ENCODE data around the gene TSPOAP1. TPM values are rescaled to one million over a fixed set of nuclear protein-coding genes. Genes with fewer than 3 reads are reported as not detected.

TSPOAP1 gene
- total RNA-seq, 1 donor from 2014 or later, result 22.3 TPM

- Mint-ChIP-seq H3K4me3 (ENCODE audit: low read depth) (no peak overlapping the region), H3K27ac (no peak overlapping the region), H3K27me3 (ENCODE audit: low read depth) (no peaks in the 10 kb centered on the region), H3K36me3 (ENCODE audit: low read depth) (no peaks in the 10 kb centered on the region), H3K4me1 (ENCODE audit: low read depth) (peaks cover 2% of the 10 kb centered on the region), H3K9me3 (no peaks in the 10 kb centered on the region)
- no peak for DNase-seq (ENCODE audit: low spot score)
- intact Hi-C loops (cut with micrococcal nuclease), result no loop called here
Observed at GRCh38 chr17:58272367-58273280, 56.0 kb downstream of the TSPOAP1 start.

- H3K9me3 Mint-ChIP-seq, result no peaks in the 10 kb centered on the region
- peaks cover 2% of the 10 kb centered on the region for H3K27me3 Mint-ChIP-seq (ENCODE audit: low read depth)
- H3K4me3 Mint-ChIP-seq (ENCODE audit: low read depth), result no peak overlapping the region
- no peaks in the 10 kb centered on the region for H3K36me3 Mint-ChIP-seq (ENCODE audit: low read depth)
- peaks cover 2% of the 10 kb centered on the region for H3K4me1 Mint-ChIP-seq (ENCODE audit: low read depth)
- DNase-seq (ENCODE audit: low spot score), result no peak
- no peak overlapping the region for H3K27ac Mint-ChIP-seq
- intact Hi-C loops (cut with micrococcal nuclease), result no loop called here
Observed at GRCh38 chr17:58271216-58271931, 57.2 kb downstream of the TSPOAP1 start.

GRCh38 chr17:58270476-58271215 is 57.9 kb downstream of the TSPOAP1 start:
- Mint-ChIP-seq H3K4me3 (ENCODE audit: low read depth) (no peak overlapping the region), H3K27ac (no peak overlapping the region), H3K4me1 (ENCODE audit: low read depth) (peaks cover 2% of the 10 kb centered on the region), H3K27me3 (ENCODE audit: low read depth) (peaks cover 6% of the 10 kb centered on the region), H3K36me3 (ENCODE audit: low read depth) (no peaks in the 10 kb centered on the region), H3K9me3 (no peaks in the 10 kb centered on the region)
- DNase-seq (ENCODE audit: low spot score), result no peak
- intact Hi-C loops (cut with micrococcal nuclease), result no loop called here

GRCh38 chr17:58269557-58270291 is 58.9 kb downstream of the TSPOAP1 start:
- no peak overlapping the region for H3K27ac Mint-ChIP-seq
- DNase-seq (ENCODE audit: low spot score), result no peak
- intact Hi-C loops (cut with micrococcal nuclease), result no loop called here

GRCh38 chr17:58268774-58269556 is 59.6 kb downstream of the TSPOAP1 start:
- Mint-ChIP-seq H3K4me3 (ENCODE audit: low read depth) (no peak overlapping the region), H3K4me1 (ENCODE audit: low read depth) (peaks cover 2% of the 10 kb centered on the region), H3K27me3 (ENCODE audit: low read depth) (peaks cover 18% of the 10 kb centered on the region), H3K9me3 (no peaks in the 10 kb centered on the region), H3K36me3 (ENCODE audit: low read depth) (no peaks in the 10 kb centered on the region), H3K27ac (no peak overlapping the region)
- intact Hi-C loops (cut with micrococcal nuclease), result no loop called here
- DNase-seq (ENCODE audit: low spot score), result no peak

More at GRCh38 chr17:58269557-58270291, 58.9 kb downstream of the TSPOAP1 start:
- H3K36me3 Mint-ChIP-seq (ENCODE audit: low read depth), result no peaks in the 10 kb centered on the region
- peaks cover 11% of the 10 kb centered on the region for H3K27me3 Mint-ChIP-seq (ENCODE audit: low read depth)
- no peak overlapping the region for H3K4me3 Mint-ChIP-seq (ENCODE audit: low read depth)
- no peaks in the 10 kb centered on the region for H3K9me3 Mint-ChIP-seq
- peaks cover 2% of the 10 kb centered on the region for H3K4me1 Mint-ChIP-seq (ENCODE audit: low read depth)

- DNase-seq (ENCODE audit: low spot score), result no peak
- H3K4me1 Mint-ChIP-seq (ENCODE audit: low read depth), result peaks cover under 1% of the 10 kb centered on the region
- intact Hi-C loops (cut with micrococcal nuclease), result no loop called here
Observed at GRCh38 chr17:58268326-58268725, 60.3 kb downstream of the TSPOAP1 start.

GRCh38 chr17:58267347-58268324 is 61.0 kb downstream of the TSPOAP1 start:
- no peak overlapping the region for H3K27ac Mint-ChIP-seq
- no peak overlapping the region for H3K4me3 Mint-ChIP-seq (ENCODE audit: low read depth)
- no peaks in the 10 kb centered on the region for H3K4me1 Mint-ChIP-seq (ENCODE audit: low read depth)
- no peak for DNase-seq (ENCODE audit: low spot score)
- peaks cover 30% of the 10 kb centered on the region for H3K27me3 Mint-ChIP-seq (ENCODE audit: low read depth)
- intact Hi-C loops (cut with micrococcal nuclease), result no loop called here
- H3K36me3 Mint-ChIP-seq (ENCODE audit: low read depth), result no peaks in the 10 kb centered on the region
- no peaks in the 10 kb centered on the region for H3K9me3 Mint-ChIP-seq

More at GRCh38 chr17:58268326-58268725, 60.3 kb downstream of the TSPOAP1 start:
- Mint-ChIP-seq H3K9me3 (no peaks in the 10 kb centered on the region), H3K27me3 (ENCODE audit: low read depth) (peaks cover 23% of the 10 kb centered on the region), H3K36me3 (ENCODE audit: low read depth) (no peaks in the 10 kb centered on the region), H3K27ac (no peak overlapping the region), H3K4me3 (ENCODE audit: low read depth) (no peak overlapping the region)

- H3K27me3 Mint-ChIP-seq (ENCODE audit: low read depth), result peaks cover 42% of the 10 kb centered on the region
- H3K27ac Mint-ChIP-seq, result no peak overlapping the region
- H3K4me3 Mint-ChIP-seq (ENCODE audit: low read depth), result no peak overlapping the region
- H3K9me3 Mint-ChIP-seq, result no peaks in the 10 kb centered on the region
- intact Hi-C loops (cut with micrococcal nuclease), result no loop called here
- no peak for DNase-seq (ENCODE audit: low spot score)
- H3K4me1 Mint-ChIP-seq (ENCODE audit: low read depth), result no peaks in the 10 kb centered on the region
- H3K36me3 Mint-ChIP-seq (ENCODE audit: low read depth), result no peaks in the 10 kb centered on the region
Observed at GRCh38 chr17:58265902-58266875, 62.4 kb downstream of the TSPOAP1 start.

GRCh38 chr17:58265271-58265670 is 63.3 kb downstream of the TSPOAP1 start:
- Mint-ChIP-seq H3K4me3 (ENCODE audit: low read depth) (no peak overlapping the region), H3K4me1 (ENCODE audit: low read depth) (no peaks in the 10 kb centered on the region), H3K27me3 (ENCODE audit: low read depth) (peaks cover 51% of the 10 kb centered on the region), H3K9me3 (no peaks in the 10 kb centered on the region), H3K36me3 (ENCODE audit: low read depth) (no peaks in the 10 kb centered on the region), H3K27ac (no peak overlapping the region)
- intact Hi-C loops (cut with micrococcal nuclease), result no loop called here
- DNase-seq (ENCODE audit: low spot score), result no peak

GRCh38 chr17:58264407-58265103 is 64.0 kb downstream of the TSPOAP1 start:
- no peaks in the 10 kb centered on the region for H3K4me1 Mint-ChIP-seq (ENCODE audit: low read depth)
- no peaks in the 10 kb centered on the region for H3K36me3 Mint-ChIP-seq (ENCODE audit: low read depth)
- H3K27ac Mint-ChIP-seq, result no peak overlapping the region
- H3K27me3 Mint-ChIP-seq (ENCODE audit: low read depth), result peaks cover 53% of the 10 kb centered on the region
- no peak for DNase-seq (ENCODE audit: low spot score)
- intact Hi-C loops (cut with micrococcal nuclease), result no loop called here
- H3K4me3 Mint-ChIP-seq (ENCODE audit: low read depth), result no peak overlapping the region
- no peaks in the 10 kb centered on the region for H3K9me3 Mint-ChIP-seq
